ENCODE data around the gene FAM174B.

DNA sequence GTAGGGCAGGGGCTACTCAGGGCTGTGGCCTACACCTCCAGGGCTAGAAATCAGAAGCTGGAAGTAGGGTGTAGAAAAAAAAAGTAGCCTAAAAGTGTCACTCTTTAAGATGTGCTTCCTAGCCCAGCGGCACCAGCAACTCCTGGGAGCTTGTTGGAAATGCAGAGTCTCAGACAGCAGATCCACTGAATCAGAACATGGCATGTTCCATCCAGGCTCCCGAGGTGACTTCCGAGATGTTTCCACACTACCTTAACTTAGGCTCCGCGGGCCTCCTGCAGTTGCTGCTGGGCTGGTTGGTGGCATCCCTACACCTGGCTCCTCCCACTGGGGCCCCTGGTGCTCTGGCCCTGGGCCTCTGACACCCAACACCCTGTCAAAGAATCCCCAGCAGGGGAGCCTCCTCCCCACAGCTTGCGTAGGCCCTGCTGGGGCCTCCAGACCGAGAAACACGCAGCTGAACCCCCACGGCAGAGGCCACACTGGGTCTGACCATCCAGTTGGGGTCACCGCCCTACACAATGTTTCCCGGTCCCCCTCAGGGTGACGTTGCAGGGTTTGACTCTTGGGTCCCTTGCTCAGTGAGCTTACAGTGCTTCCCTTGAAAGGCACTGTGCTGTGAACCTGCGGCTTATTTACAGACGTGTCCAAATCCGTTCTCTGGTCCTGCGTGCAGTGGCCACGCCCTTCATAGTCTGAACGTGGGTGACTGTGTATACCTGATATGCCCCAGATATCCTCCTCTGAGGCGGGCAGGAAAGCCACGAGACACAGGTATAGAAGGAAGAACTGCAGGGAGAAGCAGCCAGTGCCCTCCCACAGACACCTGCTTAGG, 46.5 kb downstream of the FAM174B start:
- TF ChIP-seq POLR2A (IDR thresholded peaks at IDR 0.05; ENCODE audit: low read length) (no peak), GATA1 (IDR thresholded peaks at IDR 0.05; ENCODE audit: low read depth, low read length) (no peak)
